HepG2 (cell line): Measurements from ENCODE around the gene FIBCD1. TPM values are rescaled to one million over a fixed set of nuclear protein-coding genes. Genes with fewer than 3 reads are reported as not detected.

Experiments
- ATAC-seq: fragments of 200-7000 bp; cut with Tn5 transposase; 3 replicates; pipeline ENCODE4 v1.9.1; 2020; ENCODE audit warnings: mild to moderate bottlenecking, moderate library complexity
- BruUV-seq: library from RNA; stranded (reverse); fragments of 400-500 nt; replicated peaks from 2 replicates; lab custom pipeline; 2021; lab: Mats Ljungman, UMichigan
- CTCF ChIA-PET: fragments of 300-600 bp; formaldehyde crosslinking; extraction: SDS; loops from one replicate; lab custom pipeline; 2021; ENCODE audit warnings: low total read pairs, inconsistent platforms, low intra/inter-chr PET ratio; lab: Yijun Ruan, JAX
- POLR2A ChIA-PET: fragments of 350-600 bp; sonication (Branson Sonifier 250); formaldehyde crosslinking; loops from one replicate; lab custom pipeline; 2020; ENCODE audit warnings: antibody characterized with exemption, inconsistent platforms; lab: Yijun Ruan, JAX
- DNase-seq: peaks from one replicate; pipeline ENCODE4 v3.0.0-alpha.2; 2015; ENCODE audit warnings: low spot score
- FAIRE-seq: peaks from 3 replicates; lab custom pipeline; 2011; peaks lifted over from hg19 to GRCh38; lab: Jason Lieb, UNC
- H2AFZ ChIP-seq: one replicate; pipeline ENCODE4 v1.6.1; 2011; ENCODE audit warnings: low read length, inconsistent platforms
- H3K27ac ChIP-seq: fragments of 300-600 bp; 3 replicates; pipeline ENCODE4 v1.8.0; 2011; ENCODE audit warnings: mixed run types, mild to moderate bottlenecking, mixed read lengths, low read length, inconsistent platforms; ENCODE audit not compliant: insufficient read depth; ENCODE audit errors: extremely low read length
- H3K27me3 ChIP-seq, 2 experiments: fragments of 200-600 bp in 1 of 2; 2 replicates in 1 of 2; 3 replicates in 1 of 2; pipeline versions ENCODE4 v1.6.0 to v1.8.0; 2011; ENCODE audit warnings: low read length in 2 of 2, mild to moderate bottlenecking in 2 of 2, moderate library complexity in 2 of 2, inconsistent platforms in 1 of 2; ENCODE audit not compliant: insufficient read depth in 2 of 2, control insufficient read depth in 1 of 2
- H3K36me3 ChIP-seq, 2 experiments: fragments of 200-600 bp in 1 of 2; replicated peaks in 1 of 2; 2 replicates in 1 of 2; 3 replicates in 1 of 2; pipeline versions ENCODE4 v1.5.1 to v1.8.0; 2011; ENCODE audit warnings: low read length in 2 of 2, inconsistent platforms in 1 of 2; ENCODE audit not compliant: insufficient read depth in 2 of 2, control insufficient read depth in 1 of 2
- H3K4me1 ChIP-seq: 2 replicates; pipeline ENCODE4 v1.5.1; 2012; ENCODE audit warnings: low read length, inconsistent platforms; ENCODE audit not compliant: insufficient read depth
- H3K4me2 ChIP-seq: 2 replicates; pipeline ENCODE4 v1.6.0; 2011; ENCODE audit warnings: low read depth, low read length, inconsistent platforms
- H3K4me3 ChIP-seq, 3 experiments: fragments of 200-600 bp in 1 of 3; sonication (generic), shearing (Covaris generic) in 1 of 3; replicated peaks in 1 of 3; 2 replicates each; pipeline ENCODE4 v1.5.1; 2011 to 2016; ENCODE audit warnings: low read length in 3 of 3, inconsistent platforms in 2 of 3, low read depth in 2 of 3, mild to moderate bottlenecking in 2 of 3, control low read depth in 1 of 3, mixed read lengths in 1 of 3; ENCODE audit not compliant: insufficient read depth in 1 of 3
- H3K79me2 ChIP-seq: one replicate; pipeline ENCODE4 v1.6.1; 2011; ENCODE audit warnings: low read length, inconsistent platforms; ENCODE audit not compliant: insufficient read depth
- H3K9ac ChIP-seq: 2 replicates; pipeline ENCODE4 v1.6.0; 2011; ENCODE audit warnings: mild to moderate bottlenecking, low read depth, low read length, inconsistent platforms; ENCODE audit not compliant: insufficient read depth
- H3K9me3 ChIP-seq: 2 replicates; pipeline ENCODE4 v1.5.1; 2012; ENCODE audit warnings: mild to moderate bottlenecking, low read length
- H4K20me1 ChIP-seq: 2 replicates; pipeline ENCODE4 v1.6.0; 2011; ENCODE audit warnings: inconsistent platforms, mild to moderate bottlenecking, low read length, moderate library complexity; ENCODE audit not compliant: insufficient read depth
- FLYWCH1 ChIP-seq: sonication (generic); formaldehyde crosslinking; IDR thresholded peaks from 2 replicates; pipeline ENCODE4 v1.8.1; 2023; ENCODE audit warnings: mild to moderate bottlenecking, missing genetic modification reagents
- GATA4 ChIP-seq: sonication (generic); IDR thresholded peaks from 2 replicates; pipeline ENCODE4 v1.6.1; 2016; ENCODE audit warnings: antibody characterized with exemption, low read depth, borderline replicate concordance
- HDAC1 ChIP-seq: sonication (generic); formaldehyde crosslinking; IDR thresholded peaks from 2 replicates; pipeline ENCODE4 v1.5.1; 2020; ENCODE audit warnings: mild to moderate bottlenecking, missing genetic modification reagents
- JUND ChIP-seq: sonication (generic); formaldehyde crosslinking; IDR thresholded peaks from 2 replicates; pipeline ENCODE4 v1.8.0; 2022; ENCODE audit warnings: mild to moderate bottlenecking, missing genetic modification reagents
- KDM4B ChIP-seq: sonication (generic); formaldehyde crosslinking; IDR thresholded peaks from 2 replicates; pipeline ENCODE4 v1.4.0; 2020; ENCODE audit warnings: missing genetic modification reagents
- NFATC3 ChIP-seq: sonication (generic); formaldehyde crosslinking; IDR thresholded peaks from 2 replicates; pipeline ENCODE4 v1.5.1; 2020; ENCODE audit warnings: mild to moderate bottlenecking, missing genetic modification reagents
- RAD51 ChIP-seq: fragments of 450-650 bp; IDR thresholded peaks from 2 replicates; pipeline ENCODE4 v1.6.1; 2016; ENCODE audit warnings: borderline replicate concordance
- SNRNP70 ChIP-seq: fragments of 200-400 bp; formaldehyde crosslinking; IDR thresholded peaks from 2 replicates; pipeline ENCODE4 v1.6.1; 2017; ENCODE audit warnings: mild to moderate bottlenecking, low read depth, low read length, moderate library complexity
- SYNCRIP ChIP-seq: fragments of 200-400 bp; formaldehyde crosslinking; IDR thresholded peaks from 2 replicates; pipeline ENCODE4 v1.6.1; 2018; ENCODE audit warnings: mild to moderate bottlenecking, low read depth, low read length; ENCODE audit not compliant: insufficient read depth
- WIZ ChIP-seq: sonication (generic); formaldehyde crosslinking; IDR thresholded peaks from 2 replicates; pipeline ENCODE4 v1.5.1; 2020; ENCODE audit warnings: mild to moderate bottlenecking, missing genetic modification reagents
- YEATS4 ChIP-seq: sonication (generic); formaldehyde crosslinking; IDR thresholded peaks from 2 replicates; pipeline ENCODE4 v1.4.0; 2020; ENCODE audit warnings: missing genetic modification reagents, borderline replicate concordance
- ZBTB21 ChIP-seq: sonication (generic); formaldehyde crosslinking; IDR thresholded peaks from 2 replicates; pipeline ENCODE4 v1.4.0; 2020; ENCODE audit warnings: missing genetic modification reagents
- ZFY ChIP-seq: sonication (generic); formaldehyde crosslinking; IDR thresholded peaks from 2 replicates; pipeline ENCODE4 v1.4.0; 2020; ENCODE audit warnings: missing genetic modification reagents
- ZNF446 ChIP-seq: sonication (generic); formaldehyde crosslinking; IDR thresholded peaks from 2 replicates; pipeline ENCODE4 v1.5.0; 2020; ENCODE audit warnings: mild to moderate bottlenecking, missing genetic modification reagents
- ZNF577 ChIP-seq: sonication (generic); formaldehyde crosslinking; IDR thresholded peaks from 2 replicates; pipeline ENCODE4 v1.4.0; 2020; ENCODE audit warnings: mild to moderate bottlenecking, low read depth, missing genetic modification reagents, borderline replicate concordance
- ZNF766 ChIP-seq: sonication (generic); formaldehyde crosslinking; IDR thresholded peaks from 2 replicates; pipeline ENCODE4 v1.5.0; 2020; ENCODE audit warnings: missing genetic modification reagents, borderline replicate concordance
- WGBS: methylation state at CpG from one replicate; pipeline ENCODE4 v1.1.6; 2017; ENCODE audit warnings: low lambda C conversion rate; 5-methylcytosine and 5-hydroxymethylcytosine counted together
- in situ Hi-C: cut with HindIII; loops from 2 replicates; pipeline ENCODE4 v1.10.0; 2017; ENCODE audit warnings: low pct_unique_long_range_greater_than_20kb; ENCODE audit not compliant: extremely low pct_ligation_motif_present
- intact Hi-C: fragments of 100-400 bp; cut with micrococcal nuclease; formaldehyde crosslinking; loops from one replicate; pipeline ENCODE4 v1.10.0; 2022; ENCODE audit not compliant: unreplicated experiment
- polyA plus RNA-seq, 8 experiments: library from polyadenylated mRNA; depleted of rRNA in 3 of 8; stranded (reverse) in 7 of 8; unstranded in 1 of 8; fragments of >200 nt; fragmentation: Illumina TruSeq in 4 of 8; extraction: Trizol in 4 of 8; gene quantifications; 2 replicates each; pipeline versions ENCODE4 v1.2.1 to v1.2.3, GENCODE V29; 2011 to 2016; ENCODE audit warnings: low read depth in 4 of 8, missing spikeins in 1 of 8, mixed read lengths in 1 of 8; ENCODE audit not compliant: insufficient read depth in 1 of 8
- total RNA-seq, 5 experiments: library from RNA; depleted of rRNA; stranded (reverse); fragments of >200 nt; fragmentation: Illumina TruSeq; extraction: Trizol; gene quantifications; 2 replicates each; pipeline ENCODE4 v1.2.3, GENCODE V29; 2016; ENCODE audit warnings: low read depth in 1 of 5

Gene FIBCD1
- total and polyA plus RNA-seq, 2 of the 13 experiments (the other 11 are each of a cell fraction or from before 2014, with no cell fraction given) = 0.55 to 0.89 TPM

DNA sequence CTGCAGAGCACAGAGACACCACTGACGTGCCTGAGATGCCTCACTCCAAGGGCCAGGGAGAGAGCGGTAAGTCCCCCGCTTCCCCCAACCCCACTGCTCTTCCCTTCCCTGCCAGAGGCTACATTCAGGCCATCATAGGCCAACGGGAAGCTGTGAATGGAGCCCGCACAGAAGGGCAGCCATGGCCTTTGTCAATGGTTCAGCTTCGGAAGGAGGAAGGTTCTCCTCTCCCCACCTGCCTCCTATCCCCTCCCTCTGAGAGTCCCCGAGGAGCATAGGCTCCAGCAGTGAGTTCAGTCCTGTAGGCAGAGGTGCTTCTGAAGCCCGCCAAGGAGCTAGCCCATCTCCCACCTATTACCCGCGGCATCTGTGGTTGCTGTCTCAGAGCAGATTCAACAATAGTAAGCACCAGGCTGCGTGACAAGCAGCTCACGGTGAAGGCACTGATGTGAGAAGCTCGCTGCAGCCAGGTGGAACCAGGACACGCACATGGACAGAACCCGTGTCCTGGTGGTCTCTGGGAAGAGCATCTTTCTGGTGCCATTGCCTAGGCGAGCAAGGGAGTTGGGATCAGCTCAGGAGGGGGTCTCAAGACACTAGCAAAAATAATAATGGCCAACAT lies 58.3 kb downstream of the FIBCD1 start:
- no peak overlapping the region for H3K27ac ChIP-seq
- TF ChIP-seq KDM4B (CRISPR knock-in tag) = no peak
- no peak for TF ChIP-seq ZFY (CRISPR knock-in tag)
- TF ChIP-seq WIZ (CRISPR knock-in tag) = no peak
- no peak for TF ChIP-seq HDAC1 (CRISPR knock-in tag)
- POLR2A ChIA-PET = no interaction called here
- no peak overlapping the region for H3K9ac ChIP-seq
- H3K4me3 ChIP-seq = no peak overlapping the region
- H4K20me1 ChIP-seq = 0 out of 2 replicates have a peak, but pooled peaks cover 3% of the 10 kb centered on the region
- no peak overlapping the region for H3K4me2 ChIP-seq
- 100% methylated on average over 8 of the region's 16 CpGs for WGBS
- H3K4me1 ChIP-seq = no peaks in the 10 kb centered on the region
- no peak overlapping the region for H2AFZ ChIP-seq
- ATAC-seq (no peak), DNase-seq (no peak), FAIRE-seq (no peak)
- no peaks in the 10 kb centered on the region for H3K79me2 ChIP-seq
- in situ Hi-C loops (no loop called here), intact Hi-C loops (no loop called here)
- no TSS peak for BruUV-seq
- H3K36me3 ChIP-seq = peaks cover 24 to 83% of the 10 kb centered on the region in 2 experiments
- CTCF ChIA-PET = no interaction called here
- no peaks in the 10 kb centered on the region for H3K9me3 ChIP-seq
- no peaks in the 10 kb centered on the region for H3K27me3 ChIP-seq

DNA sequence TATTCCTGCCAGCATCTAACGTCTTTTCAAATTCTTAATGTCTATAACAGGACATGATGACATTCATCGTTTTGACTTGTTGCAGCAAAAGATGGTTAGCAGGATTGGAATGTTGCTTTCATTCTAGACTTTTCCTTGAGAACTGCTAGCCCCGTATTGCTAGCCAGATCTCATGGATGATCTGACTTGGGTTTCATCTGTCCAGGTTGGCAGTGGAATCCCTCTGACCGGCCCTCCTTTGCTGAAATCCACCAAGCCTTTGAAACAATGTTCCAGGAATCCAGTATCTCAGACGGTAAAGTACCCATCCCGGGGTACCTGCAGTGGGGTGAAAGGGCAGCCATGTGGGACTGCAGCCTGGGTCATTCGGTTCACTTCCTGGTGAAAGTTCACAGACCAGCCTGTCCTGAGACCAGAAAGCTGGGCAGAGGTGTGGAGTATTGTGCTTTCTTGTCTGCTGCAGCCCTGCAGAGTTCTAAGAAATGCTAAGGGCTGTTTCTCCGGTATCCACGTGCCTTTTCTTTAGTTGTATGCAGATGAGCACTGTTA lies 59.1 kb downstream of the FIBCD1 start:
- FAIRE-seq = no peak
- H3K27ac ChIP-seq = no peak overlapping the region
- no peaks in the 10 kb centered on the region for H3K79me2 ChIP-seq
- H3K27me3 ChIP-seq = no peaks in the 10 kb centered on the region
- no peak for DNase-seq
- ATAC-seq = no peak
- BruUV-seq = no TSS peak
- no peak overlapping the region for H3K4me2 ChIP-seq
- in situ Hi-C loops = no loop called here
- ChIA-PET POLR2A (no interaction called here), CTCF (no interaction called here)
- H2AFZ ChIP-seq = no peak overlapping the region
- H3K4me3 ChIP-seq = no peak overlapping the region
- no peaks in the 10 kb centered on the region for H3K9me3 ChIP-seq
- WGBS = 97% methylated on average over 7 of the region's 9 CpGs
- 0 out of 2 replicates have a peak, but pooled peaks cover 3% of the 10 kb centered on the region for H4K20me1 ChIP-seq
- no peak overlapping the region for H3K9ac ChIP-seq
- intact Hi-C loops = loop anchor here (5.0 kb wide), 1 partner anchor 272 kb away; no protein-coding TSS in a partner anchor
- H3K4me1 ChIP-seq = no peaks in the 10 kb centered on the region
- H3K36me3 ChIP-seq = peaks cover 24 to 82% of the 10 kb centered on the region in 2 experiments
- TF ChIP-seq SNRNP70 (no peak), ZNF446 (CRISPR knock-in tag) (no peak), ZBTB21 (CRISPR knock-in tag) (no peak), SYNCRIP (no peak), JUND (CRISPR knock-in tag) (no peak), ZNF577 (CRISPR knock-in tag) (no peak), GATA4 (no peak), ZNF766 (CRISPR knock-in tag) (no peak), YEATS4 (no peak), FLYWCH1 (CRISPR knock-in tag) (no peak), RAD51 (no peak), NFATC3 (CRISPR knock-in tag) (no peak)
